Measurements from ENCODE around the gene ITGB7.

DNA sequence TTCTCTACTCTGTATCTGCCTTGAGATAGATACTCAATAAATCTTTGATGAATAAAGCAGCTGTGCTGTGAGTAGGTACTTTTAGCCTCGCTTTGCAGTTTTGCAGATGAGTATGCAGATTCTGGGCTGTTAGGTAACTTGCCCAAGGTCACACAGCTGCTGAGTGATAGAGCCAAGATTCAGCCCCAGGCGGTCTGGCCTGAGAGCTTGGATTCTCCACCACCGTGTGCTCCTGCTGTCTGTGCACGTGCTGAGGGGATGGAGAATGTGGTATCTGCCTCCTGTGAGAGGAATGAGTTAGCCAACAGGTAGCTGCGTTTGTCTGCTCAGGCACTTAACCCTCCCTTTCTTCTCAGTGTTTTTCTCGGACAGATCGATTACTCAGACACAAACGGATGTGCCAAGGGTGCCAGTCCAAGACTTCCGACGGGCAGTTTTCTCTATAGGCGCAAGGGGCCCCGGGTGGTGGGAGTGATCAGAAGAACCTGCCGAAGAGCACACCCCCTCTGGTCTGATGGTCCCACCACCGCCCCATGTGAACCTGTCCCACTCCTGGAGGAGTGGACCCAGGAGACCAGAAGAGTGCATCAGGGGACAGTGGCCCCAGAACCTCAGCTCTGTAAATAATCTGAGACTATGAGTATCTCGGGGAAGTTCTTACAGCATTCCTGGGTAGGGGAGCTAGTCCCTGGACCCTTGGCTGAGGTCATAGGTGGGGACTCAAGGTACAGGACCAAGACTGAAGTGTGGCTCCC lies 19.7 kb downstream of the ITGB7 start:
- TF ChIP-seq POLR2A (IDR thresholded peaks at IDR 0.05; ENCODE audit: low read depth, low read length): no peak
- TF ChIP-seq MXI1 (IDR thresholded peaks at IDR 0.05; ENCODE audit: borderline replicate concordance, low read depth, low read length): no peak
- no peak for TF ChIP-seq CTCF (conservative IDR thresholded peaks at IDR 0.05; ENCODE audit: low read depth, low read length)
- TF ChIP-seq MAZ (IDR thresholded peaks at IDR 0.05; ENCODE audit: borderline replicate concordance, low read depth, low read length): no peak
